Loucy (cell line): ENCODE data around the gene SFTPB.

ENCODE experiments used
- CTCF ChIP-seq: fragments of 200-600 bp; sonication (generic); conservative IDR thresholded peaks from 2 replicates; pipeline ENCODE4 v1.5.1; 2014; ENCODE audit warnings: mild to moderate bottlenecking, antibody characterized with exemption, low read length
- EZH2phosphoT487 ChIP-seq: fragments of 200-600 bp; IDR thresholded peaks from 2 replicates; pipeline ENCODE4 v1.6.1; 2018; ENCODE audit warnings: antibody characterized with exemption, mild to moderate bottlenecking, moderate library complexity, borderline replicate concordance

DNA sequence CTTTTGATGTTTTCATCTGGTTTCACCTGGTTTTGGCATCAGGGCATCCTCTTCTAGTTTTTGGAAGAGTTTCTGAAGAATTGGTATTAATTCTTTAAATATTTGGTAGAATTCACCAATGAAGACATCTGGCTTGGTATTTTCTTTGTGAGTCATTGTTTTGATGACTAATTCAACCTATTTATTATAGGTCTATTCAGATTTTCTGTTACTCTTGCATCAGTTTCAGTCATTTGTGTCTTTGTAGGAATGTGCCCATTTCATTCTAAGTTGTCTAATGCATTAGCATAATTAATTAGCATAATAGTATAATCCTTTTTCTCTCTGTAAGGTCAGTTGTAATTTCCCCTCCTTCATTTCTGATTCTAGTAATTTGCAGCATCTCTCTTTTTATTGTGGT is 34.2 kb upstream of the SFTPB start:
- TF ChIP-seq CTCF (no peak), EZH2phosphoT487 (no peak)
